GM04504 (cell line): ENCODE measurements around the gene TAS2R50.
A peak's percentile ranks its signal among the peaks of the same experiment; 100 is the strongest.

Experiments
- DNase-seq: peaks from one replicate; pipeline ENCODE4 v3.0.0-alpha.2; 2012; ENCODE audit warnings: low read depth

The TAS2R50 gene

DNA sequence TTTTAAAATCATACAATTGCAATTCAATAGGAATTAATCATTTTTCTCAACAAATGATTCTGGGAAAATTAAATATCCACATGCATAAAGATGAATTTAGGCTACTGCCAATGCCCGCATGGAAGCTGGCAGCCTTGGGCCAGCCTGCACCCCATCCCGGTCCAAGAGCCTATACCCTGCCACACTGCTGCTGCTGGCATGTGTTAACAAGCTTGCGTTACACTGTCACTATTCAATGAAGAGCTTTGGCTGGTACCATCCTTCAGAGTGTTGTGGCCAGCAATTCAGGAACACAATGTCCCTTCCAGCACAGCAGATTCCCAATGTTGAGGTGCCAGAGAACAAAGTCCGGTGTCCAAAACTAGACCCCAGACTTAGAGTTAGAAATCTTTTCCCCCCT, 34.1 kb downstream of the TAS2R50 start:
- no peak for DNase-seq

- DNase-seq = no peak
Measured at GRCh38 chr12:10943167-10943566, 43.5 kb downstream of the TAS2R50 start.

DNA sequence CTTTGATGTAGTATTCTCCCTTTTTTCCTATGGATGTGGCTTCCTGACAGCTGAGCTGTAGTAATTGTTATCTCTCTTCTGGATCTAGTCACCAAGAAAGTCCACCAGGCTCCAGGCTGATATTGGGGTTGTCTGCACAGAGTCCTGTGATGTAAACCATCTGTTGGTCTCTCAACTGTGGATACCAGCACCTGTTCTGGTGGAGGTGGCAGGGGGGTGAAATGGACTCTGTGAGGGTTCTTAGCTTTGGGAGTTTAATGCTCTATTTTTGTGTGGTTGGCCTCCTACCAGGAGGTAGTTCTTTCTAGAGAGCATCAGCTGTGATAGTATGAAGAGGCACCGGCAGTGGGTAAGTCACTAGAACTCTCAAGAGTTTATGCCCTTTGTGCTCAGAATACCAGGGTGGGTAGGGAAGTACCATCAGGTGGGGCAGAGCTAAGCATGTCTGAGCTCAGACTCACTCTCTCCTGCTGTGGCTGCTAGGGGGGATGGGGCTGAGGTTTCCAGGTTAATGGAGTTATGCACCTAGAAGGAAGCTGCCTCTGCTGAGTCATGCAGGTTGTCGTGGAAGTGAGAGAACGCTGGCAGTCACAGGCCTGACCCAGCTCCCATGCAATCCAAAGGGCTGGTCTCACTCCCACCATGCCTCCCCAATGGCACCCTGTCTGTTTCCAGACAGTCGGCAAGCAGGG, 44.6 kb downstream of the TAS2R50 start:
- DNase-seq = no peak

DNA sequence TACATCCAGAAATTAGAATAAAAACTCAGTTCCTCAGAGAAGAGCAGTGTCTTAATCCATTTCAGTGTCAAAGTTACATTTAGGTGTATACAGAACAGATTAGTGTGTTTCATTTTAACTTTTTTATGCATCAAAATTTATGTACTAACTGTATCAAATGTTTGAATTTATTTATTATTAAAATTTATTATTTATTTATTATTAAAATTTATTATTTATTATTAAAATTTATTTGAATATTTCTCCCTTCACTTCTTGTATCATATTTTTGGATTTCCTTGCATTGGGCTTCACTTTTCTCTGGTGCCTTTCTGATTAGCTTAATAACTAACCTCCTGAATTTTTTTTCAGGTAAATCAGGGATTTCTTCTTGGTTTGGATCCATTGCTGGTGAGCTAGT, 45.3 kb downstream of the TAS2R50 start:
- DNase-seq = no peak

GRCh38 chr12:10940389-10940788, 46.3 kb downstream of the TAS2R50 start:
- peak; percentile 43 for DNase-seq

GRCh38 chr12:10939163-10939562, 47.5 kb downstream of the TAS2R50 start, which contains the start of gene TAS2R14:
TAS2R14 (minus strand) TSS chr12:10939263; CDS start chr12:10939207, 56 bp downstream.
- DNase-seq = no peak

DNA sequence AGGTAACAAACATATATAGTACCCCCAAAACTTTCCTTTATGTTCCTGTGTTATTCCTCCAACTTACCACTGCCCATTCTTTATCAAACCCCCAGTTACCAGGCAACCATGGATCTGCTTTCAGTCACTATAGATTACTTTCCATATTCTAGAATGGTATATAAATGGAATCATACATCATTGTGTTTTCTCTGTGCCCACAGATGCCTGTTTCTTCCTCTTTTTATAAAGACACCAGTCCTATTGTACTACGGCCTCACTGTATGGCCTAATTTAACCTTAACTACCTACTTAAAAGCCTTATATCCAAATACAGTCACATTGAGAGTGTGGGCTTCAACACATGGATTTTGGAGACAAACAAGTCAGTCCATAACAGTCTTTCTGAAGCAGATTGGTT, 50.2 kb downstream of the TAS2R50 start:
- no peak for DNase-seq
